ENCODE data around the gene MPIG6B.
"Not testable (repeated sequence)": the region's sequence is repeated elsewhere in the genome, so short reads cannot be mapped to it uniquely, and the experiment has no call there.

The MPIG6B gene

GRCh38 chr6:31701666-31702404 is 21.3 kb upstream of the MPIG6B start:
- DNase-seq = peak; percentile 5

- no peak for DNase-seq
Measured at GRCh38 chr6:31702405-31702818, 20.8 kb upstream of the MPIG6B start.

GRCh38 chr6:31702819-31703716 is 20.1 kb upstream of the MPIG6B start, which contains the start of gene ABHD16A:
ABHD16A (minus strand) TSS chr6:31703324; CDS start chr6:31703281, 43 bp downstream.
- DNase-seq = peak; percentile 92

- no peak for DNase-seq
Measured at GRCh38 chr6:31705931-31706330, 17.2 kb upstream of the MPIG6B start.

- DNase-seq = no peak
Measured at GRCh38 chr6:31706599-31706998, 16.6 kb upstream of the MPIG6B start, which contains the start of gene LY6G6F. LY6G6F (plus strand) TSS chr6:31706866; CDS start chr6:31706907, 41 bp downstream.

GRCh38 chr6:31707701-31708100 is 15.5 kb upstream of the MPIG6B start:
- DNase-seq = no peak

- no peak for DNase-seq
Measured at GRCh38 chr6:31708224-31708623, 14.9 kb upstream of the MPIG6B start.

- not testable (repeated sequence) for DNase-seq
Measured at GRCh38 chr6:31709157-31709556, 14.0 kb upstream of the MPIG6B start.

GRCh38 chr6:31710523-31711219 is 12.5 kb upstream of the MPIG6B start:
- DNase-seq = no peak

GRCh38 chr6:31711233-31711632 is 11.9 kb upstream of the MPIG6B start:
- no peak for DNase-seq

- DNase-seq = peak; percentile 13
Measured at GRCh38 chr6:31712296-31712695, 10.9 kb upstream of the MPIG6B start.

GRCh38 chr6:31713465-31713864 is 9.7 kb upstream of the MPIG6B start:
- no peak for DNase-seq

GRCh38 chr6:31713991-31714684 is 9.0 kb upstream of the MPIG6B start:
- DNase-seq = no peak

- no peak for DNase-seq
Measured at GRCh38 chr6:31715022-31715958, 7.9 kb upstream of the MPIG6B start, which contains the start of gene LY6G6D. LY6G6D (plus strand) TSS chr6:31715348; CDS start chr6:31715356, 8 bp downstream.

GRCh38 chr6:31717499-31718222 is 5.5 kb upstream of the MPIG6B start:
- no peak for DNase-seq

GRCh38 chr6:31718265-31718664 is 4.9 kb upstream of the MPIG6B start:
- DNase-seq = peak; percentile 75

GRCh38 chr6:31719001-31719400 is 4.2 kb upstream of the MPIG6B start:
- no peak for DNase-seq

- DNase-seq = no peak
Measured at GRCh38 chr6:31720196-31720770, 2.9 kb upstream of the MPIG6B start.

- no peak for DNase-seq
Measured at GRCh38 chr6:31721351-31722020, 1.7 kb upstream of the MPIG6B start, which contains the start of gene LY6G6C. LY6G6C (minus strand) TSS chr6:31721746; CDS start chr6:31721679, 67 bp downstream.
